Natural killer cell treated with Interleukin-12 subunit alpha and Interleukin-12 subunit beta and Interleukin-15 and Interleukin-18, amount 100 ng/mL, for 72 hours (primary cell): ENCODE results near the gene SLC16A8. TPM values are rescaled to one million over a fixed set of nuclear protein-coding genes. Genes with fewer than 3 reads are reported as not detected.
"Not testable (repeated sequence)": the region's sequence is repeated elsewhere in the genome, so short reads cannot be mapped to it uniquely, and the experiment has no call there.

Experiments
- ATAC-seq, 2 donors: fragments of 150-1000 bp; cut with Tn5 transposase in 1 of 2; sonication (Bioruptor Pico), chemical (Tn5 transposase) in 1 of 2; 2 replicates each; pipeline ENCODE4 v1.10.0; 2021
- DNase-seq: peaks from one replicate; pipeline ENCODE4 v3.0.0; 2022; ENCODE audit warnings: low spot score
- H3K27ac Mint-ChIP-seq, 2 donors: 1 replicate in 1 of 2; 2 replicates in 1 of 2; pipeline ENCODE4 v1.8.0; 2022; ENCODE audit warnings: mixed read lengths in 2 of 2, mild to moderate bottlenecking in 1 of 2, moderate library complexity in 1 of 2
- H3K27me3 Mint-ChIP-seq, 2 donors: 1 replicate in 1 of 2; 2 replicates in 1 of 2; pipeline ENCODE4 v1.8.0; 2022; ENCODE audit warnings: mixed read lengths in 2 of 2
- H3K36me3 Mint-ChIP-seq: one replicate; pipeline ENCODE4 v1.8.0; 2022; ENCODE audit warnings: mixed read lengths
- H3K4me1 Mint-ChIP-seq, 2 donors: 1 replicate in 1 of 2; 2 replicates in 1 of 2; pipeline ENCODE4 v1.8.0; 2022; ENCODE audit warnings: low read depth in 2 of 2, mixed read lengths in 2 of 2, mild to moderate bottlenecking in 1 of 2
- H3K4me3 Mint-ChIP-seq: one replicate; pipeline ENCODE4 v1.8.0; 2022; ENCODE audit warnings: mixed read lengths
- H3K9me3 Mint-ChIP-seq: 2 replicates; pipeline ENCODE4 v1.8.0; 2022; ENCODE audit warnings: mixed read lengths
- total RNA-seq, 2 donors: library from RNA; stranded (reverse); gene quantifications; one replicate each; pipeline ENCODE4 v1.2.3, GENCODE V29; 2022

The SLC16A8 gene
- total RNA-seq, 2 donors from 2014 or later: 0.50 TPM; not detected in 1

GRCh38 chr22:38043151-38044039, 40.6 kb downstream of the SLC16A8 start:
- no peaks in the 10 kb centered on the region for H3K36me3 Mint-ChIP-seq
- H3K9me3 Mint-ChIP-seq: no peaks in the 10 kb centered on the region
- DNase-seq: no peak
- peaks cover 8 to 17% of the 10 kb centered on the region in 2 donors for H3K4me1 Mint-ChIP-seq
- H3K4me3 Mint-ChIP-seq: no peak overlapping the region
- no peak overlapping the region for H3K27ac Mint-ChIP-seq
- H3K27me3 Mint-ChIP-seq: no peaks in the 10 kb centered on the region
- ATAC-seq: no peak

- ATAC-seq: no peak
- no peaks in the 10 kb centered on the region for H3K36me3 Mint-ChIP-seq
- no peaks in the 10 kb centered on the region for H3K27me3 Mint-ChIP-seq
- H3K9me3 Mint-ChIP-seq: no peaks in the 10 kb centered on the region
- H3K4me1 Mint-ChIP-seq: peaks cover 8 to 17% of the 10 kb centered on the region in 2 donors
- no peak overlapping the region for H3K4me3 Mint-ChIP-seq
- DNase-seq: no peak
- no peak overlapping the region for H3K27ac Mint-ChIP-seq
Measured at GRCh38 chr22:38042488-38042790, 41.5 kb downstream of the SLC16A8 start.

GRCh38 chr22:38041760-38042487, 42.1 kb downstream of the SLC16A8 start:
- DNase-seq (no peak), ATAC-seq (peak in 1 of 2 donors; percentile 41)
- Mint-ChIP-seq H3K9me3 (no peaks in the 10 kb centered on the region), H3K27ac (no peak overlapping the region), H3K4me1 (peaks cover 8 to 17% of the 10 kb centered on the region in 2 donors), H3K36me3 (no peaks in the 10 kb centered on the region), H3K27me3 (no peaks in the 10 kb centered on the region), H3K4me3 (no peak overlapping the region)

GRCh38 chr22:38040953-38041759, 42.8 kb downstream of the SLC16A8 start:
- H3K27me3 Mint-ChIP-seq: no peaks in the 10 kb centered on the region
- no peaks in the 10 kb centered on the region for H3K36me3 Mint-ChIP-seq
- peaks cover 8 to 17% of the 10 kb centered on the region in 2 donors for H3K4me1 Mint-ChIP-seq
- no peaks in the 10 kb centered on the region for H3K9me3 Mint-ChIP-seq
- no peak for ATAC-seq
- no peak overlapping the region for H3K4me3 Mint-ChIP-seq
- DNase-seq: no peak
- H3K27ac Mint-ChIP-seq: peak overlapping the region in 1 of 2 donors; percentile 49

GRCh38 chr22:38038890-38039812, 44.8 kb downstream of the SLC16A8 start:
- Mint-ChIP-seq H3K27ac (no peak overlapping the region), H3K27me3 (no peaks in the 10 kb centered on the region), H3K36me3 (no peaks in the 10 kb centered on the region), H3K4me1 (peaks cover 8 to 18% of the 10 kb centered on the region in 2 donors), H3K9me3 (no peaks in the 10 kb centered on the region), H3K4me3 (no peak overlapping the region)
- DNase-seq: no peak
- ATAC-seq: no peak

GRCh38 chr22:38038426-38038825, 45.6 kb downstream of the SLC16A8 start:
- no peaks in the 10 kb centered on the region for H3K36me3 Mint-ChIP-seq
- no peak overlapping the region for H3K4me3 Mint-ChIP-seq
- ATAC-seq (no peak), DNase-seq (no peak)
- peaks cover 8 to 20% of the 10 kb centered on the region in 2 donors for H3K4me1 Mint-ChIP-seq
- H3K27ac Mint-ChIP-seq: no peak overlapping the region
- H3K27me3 Mint-ChIP-seq: no peaks in the 10 kb centered on the region
- no peaks in the 10 kb centered on the region for H3K9me3 Mint-ChIP-seq

GRCh38 chr22:38037367-38038150, 46.4 kb downstream of the SLC16A8 start:
- not testable (repeated sequence) for DNase-seq, H3K4me3 Mint-ChIP-seq, H3K36me3 Mint-ChIP-seq, ATAC-seq, H3K9me3 Mint-ChIP-seq, H3K27ac Mint-ChIP-seq, H3K27me3 Mint-ChIP-seq
- H3K4me1 Mint-ChIP-seq: peaks cover 8 to 20% of the 10 kb centered on the region in 2 donors

GRCh38 chr22:38036392-38037062, 47.5 kb downstream of the SLC16A8 start:
- ATAC-seq: no peak
- DNase-seq: no peak
- H3K9me3 Mint-ChIP-seq: no peaks in the 10 kb centered on the region
- no peaks in the 10 kb centered on the region for H3K36me3 Mint-ChIP-seq
- no peaks in the 10 kb centered on the region for H3K27me3 Mint-ChIP-seq
- no peak overlapping the region for H3K27ac Mint-ChIP-seq
- H3K4me1 Mint-ChIP-seq: peaks cover 4 to 13% of the 10 kb centered on the region in 2 donors
- H3K4me3 Mint-ChIP-seq: no peak overlapping the region

- no peaks in the 10 kb centered on the region for H3K9me3 Mint-ChIP-seq
- H3K4me3 Mint-ChIP-seq: no peak overlapping the region
- no peak for ATAC-seq
- no peaks in the 10 kb centered on the region for H3K27me3 Mint-ChIP-seq
- H3K27ac Mint-ChIP-seq: no peak overlapping the region
- peaks cover 0 to 3% of the 10 kb centered on the region in 2 donors for H3K4me1 Mint-ChIP-seq
- no peaks in the 10 kb centered on the region for H3K36me3 Mint-ChIP-seq
- no peak for DNase-seq
Measured at GRCh38 chr22:38035530-38035885, 48.5 kb downstream of the SLC16A8 start.

- no peak overlapping the region for H3K4me3 Mint-ChIP-seq
- no peak for ATAC-seq
Measured at GRCh38 chr22:38034884-38035529, 49.0 kb downstream of the SLC16A8 start.

GRCh38 chr22:38034278-38034882, 49.6 kb downstream of the SLC16A8 start:
- H3K36me3 Mint-ChIP-seq: no peaks in the 10 kb centered on the region
- no peak for DNase-seq

More at GRCh38 chr22:38034884-38035529, 49.0 kb downstream of the SLC16A8 start:
- no peaks in the 10 kb centered on the region for H3K27me3 Mint-ChIP-seq
- peaks cover 0 to 3% of the 10 kb centered on the region in 2 donors for H3K4me1 Mint-ChIP-seq
- H3K27ac Mint-ChIP-seq: no peak overlapping the region
- DNase-seq: no peak
- no peaks in the 10 kb centered on the region for H3K36me3 Mint-ChIP-seq
- H3K9me3 Mint-ChIP-seq: no peaks in the 10 kb centered on the region

More at GRCh38 chr22:38034278-38034882, 49.6 kb downstream of the SLC16A8 start:
- no peaks in the 10 kb centered on the region for H3K9me3 Mint-ChIP-seq
- ATAC-seq: no peak
- H3K27me3 Mint-ChIP-seq: no peaks in the 10 kb centered on the region
- no peak overlapping the region for H3K27ac Mint-ChIP-seq
- peaks cover 0 to 3% of the 10 kb centered on the region in 2 donors for H3K4me1 Mint-ChIP-seq
- no peak overlapping the region for H3K4me3 Mint-ChIP-seq
